ENCODE measurements around the gene FGR.

The FGR gene

GRCh38 chr1:27577504-27578188 lies 57.3 kb downstream of the FGR start:
- Histone ChIP-seq H3K9me3 (ENCODE audit: control insufficient read depth, insufficient read depth, low read length) (no peaks in the 10 kb centered on the region), H3K36me3 (ENCODE audit: control insufficient read depth, insufficient read depth, low read length) (no peaks in the 10 kb centered on the region), H3K4me1 (ENCODE audit: control insufficient read depth, insufficient read depth, low read length) (peaks cover 24% of the 10 kb centered on the region), H3K27me3 (ENCODE audit: control insufficient read depth, insufficient read depth, low read length) (no peaks in the 10 kb centered on the region), H3K4me3 (ENCODE audit: low read depth, low read length) (no peak overlapping the region), H3K9ac (ENCODE audit: low read depth, low read length) (peak overlapping the region; percentile 47)

GRCh38 chr1:27576806-27577227 lies 58.2 kb downstream of the FGR start:
- Histone ChIP-seq H3K9me3 (ENCODE audit: control insufficient read depth, insufficient read depth, low read length) (no peaks in the 10 kb centered on the region), H3K4me1 (ENCODE audit: control insufficient read depth, insufficient read depth, low read length) (peaks cover 31% of the 10 kb centered on the region), H3K9ac (ENCODE audit: low read depth, low read length) (no peak overlapping the region), H3K4me3 (ENCODE audit: low read depth, low read length) (no peak overlapping the region), H3K36me3 (ENCODE audit: control insufficient read depth, insufficient read depth, low read length) (no peaks in the 10 kb centered on the region), H3K27me3 (ENCODE audit: control insufficient read depth, insufficient read depth, low read length) (no peaks in the 10 kb centered on the region)

- peak overlapping the region; percentile 39 for H3K4me3 ChIP-seq (ENCODE audit: low read depth, low read length)
- peaks cover 37% of the 10 kb centered on the region for H3K4me1 ChIP-seq (ENCODE audit: control insufficient read depth, insufficient read depth, low read length)
Measured at GRCh38 chr1:27575840-27576331, 59.1 kb downstream of the FGR start.

GRCh38 chr1:27574871-27575831 lies 59.8 kb downstream of the FGR start:
- no peaks in the 10 kb centered on the region for H3K9me3 ChIP-seq (ENCODE audit: control insufficient read depth, insufficient read depth, low read length)
- H3K9ac ChIP-seq (ENCODE audit: low read depth, low read length) = no peak overlapping the region
- H3K4me3 ChIP-seq (ENCODE audit: low read depth, low read length) = peak overlapping the region; percentile 39
- peaks cover 44% of the 10 kb centered on the region for H3K4me1 ChIP-seq (ENCODE audit: control insufficient read depth, insufficient read depth, low read length)
- no peaks in the 10 kb centered on the region for H3K36me3 ChIP-seq (ENCODE audit: control insufficient read depth, insufficient read depth, low read length)
- H3K27me3 ChIP-seq (ENCODE audit: control insufficient read depth, insufficient read depth, low read length) = no peaks in the 10 kb centered on the region

More at GRCh38 chr1:27575840-27576331, 59.1 kb downstream of the FGR start:
- no peaks in the 10 kb centered on the region for H3K9me3 ChIP-seq (ENCODE audit: control insufficient read depth, insufficient read depth, low read length)
- H3K9ac ChIP-seq (ENCODE audit: low read depth, low read length) = no peak overlapping the region
- no peaks in the 10 kb centered on the region for H3K27me3 ChIP-seq (ENCODE audit: control insufficient read depth, insufficient read depth, low read length)
- no peaks in the 10 kb centered on the region for H3K36me3 ChIP-seq (ENCODE audit: control insufficient read depth, insufficient read depth, low read length)

- peaks cover 52% of the 10 kb centered on the region for H3K4me1 ChIP-seq (ENCODE audit: control insufficient read depth, insufficient read depth, low read length)
- no peaks in the 10 kb centered on the region for H3K27me3 ChIP-seq (ENCODE audit: control insufficient read depth, insufficient read depth, low read length)
- H3K36me3 ChIP-seq (ENCODE audit: control insufficient read depth, insufficient read depth, low read length) = no peaks in the 10 kb centered on the region
- no peak overlapping the region for H3K9ac ChIP-seq (ENCODE audit: low read depth, low read length)
- peak overlapping the region; percentile 39 for H3K4me3 ChIP-seq (ENCODE audit: low read depth, low read length)
- no peaks in the 10 kb centered on the region for H3K9me3 ChIP-seq (ENCODE audit: control insufficient read depth, insufficient read depth, low read length)
Measured at GRCh38 chr1:27574001-27574781, 60.8 kb downstream of the FGR start.

GRCh38 chr1:27572679-27573426 lies 62.1 kb downstream of the FGR start:
- Histone ChIP-seq H3K9ac (ENCODE audit: low read depth, low read length) (no peak overlapping the region), H3K4me1 (ENCODE audit: control insufficient read depth, insufficient read depth, low read length) (peaks cover 58% of the 10 kb centered on the region), H3K4me3 (ENCODE audit: low read depth, low read length) (peak overlapping the region; percentile 43), H3K27me3 (ENCODE audit: control insufficient read depth, insufficient read depth, low read length) (no peaks in the 10 kb centered on the region), H3K36me3 (ENCODE audit: control insufficient read depth, insufficient read depth, low read length) (no peaks in the 10 kb centered on the region), H3K9me3 (ENCODE audit: control insufficient read depth, insufficient read depth, low read length) (no peaks in the 10 kb centered on the region)

GRCh38 chr1:27572019-27572678 lies 62.8 kb downstream of the FGR start:
- Histone ChIP-seq H3K27me3 (ENCODE audit: control insufficient read depth, insufficient read depth, low read length) (no peaks in the 10 kb centered on the region), H3K4me3 (ENCODE audit: low read depth, low read length) (peak overlapping the region; percentile 43), H3K9ac (ENCODE audit: low read depth, low read length) (no peak overlapping the region), H3K4me1 (ENCODE audit: control insufficient read depth, insufficient read depth, low read length) (peaks cover 58% of the 10 kb centered on the region), H3K9me3 (ENCODE audit: control insufficient read depth, insufficient read depth, low read length) (no peaks in the 10 kb centered on the region), H3K36me3 (ENCODE audit: control insufficient read depth, insufficient read depth, low read length) (no peaks in the 10 kb centered on the region)

GRCh38 chr1:27571439-27572018 lies 63.5 kb downstream of the FGR start:
- Histone ChIP-seq H3K4me3 (ENCODE audit: low read depth, low read length) (peak overlapping the region; percentile 43), H3K4me1 (ENCODE audit: control insufficient read depth, insufficient read depth, low read length) (peaks cover 58% of the 10 kb centered on the region), H3K9ac (ENCODE audit: low read depth, low read length) (no peak overlapping the region), H3K27me3 (ENCODE audit: control insufficient read depth, insufficient read depth, low read length) (no peaks in the 10 kb centered on the region), H3K36me3 (ENCODE audit: control insufficient read depth, insufficient read depth, low read length) (no peaks in the 10 kb centered on the region), H3K9me3 (ENCODE audit: control insufficient read depth, insufficient read depth, low read length) (no peaks in the 10 kb centered on the region)

GRCh38 chr1:27570784-27571183 lies 64.2 kb downstream of the FGR start:
- Histone ChIP-seq H3K9me3 (ENCODE audit: control insufficient read depth, insufficient read depth, low read length) (no peaks in the 10 kb centered on the region), H3K36me3 (ENCODE audit: control insufficient read depth, insufficient read depth, low read length) (no peaks in the 10 kb centered on the region), H3K27me3 (ENCODE audit: control insufficient read depth, insufficient read depth, low read length) (no peaks in the 10 kb centered on the region), H3K9ac (ENCODE audit: low read depth, low read length) (no peak overlapping the region), H3K4me1 (ENCODE audit: control insufficient read depth, insufficient read depth, low read length) (peaks cover 54% of the 10 kb centered on the region), H3K4me3 (ENCODE audit: low read depth, low read length) (peak overlapping the region; percentile 30)

GRCh38 chr1:27570356-27570755 lies 64.6 kb downstream of the FGR start:
- no peaks in the 10 kb centered on the region for H3K36me3 ChIP-seq (ENCODE audit: control insufficient read depth, insufficient read depth, low read length)
- no peak overlapping the region for H3K9ac ChIP-seq (ENCODE audit: low read depth, low read length)
- H3K4me1 ChIP-seq (ENCODE audit: control insufficient read depth, insufficient read depth, low read length) = peaks cover 54% of the 10 kb centered on the region
- H3K27me3 ChIP-seq (ENCODE audit: control insufficient read depth, insufficient read depth, low read length) = no peaks in the 10 kb centered on the region
- H3K4me3 ChIP-seq (ENCODE audit: low read depth, low read length) = peak overlapping the region; percentile 30
- no peaks in the 10 kb centered on the region for H3K9me3 ChIP-seq (ENCODE audit: control insufficient read depth, insufficient read depth, low read length)

Measured in iPS-15b (cell line).